Activated T-cell treated with anti-CD3 and anti-CD28 coated beads for 1 hour (primary cell): ENCODE measurements around the gene NPHP3.

Experiments used
- DNase-seq: peaks from one replicate; pipeline ENCODE4 v3.0.0-alpha.2; 2020; ENCODE audit warnings: low read depth

Gene NPHP3

GRCh38 chr3:132682201-132682600 is 40.0 kb downstream of the NPHP3 start:
- no peak for DNase-seq

GRCh38 chr3:132681421-132681820 is 40.8 kb downstream of the NPHP3 start:
- DNase-seq: no peak

- DNase-seq: no peak
Observed at GRCh38 chr3:132679911-132680310, 42.3 kb downstream of the NPHP3 start.

GRCh38 chr3:132675408-132675807 is 46.8 kb downstream of the NPHP3 start:
- DNase-seq: no peak

- DNase-seq: no peak
Observed at GRCh38 chr3:132669256-132669777, 52.9 kb downstream of the NPHP3 start.

- DNase-seq: no peak
Observed at GRCh38 chr3:132665230-132665745, 56.9 kb downstream of the NPHP3 start.

GRCh38 chr3:132662212-132662611 is 60.0 kb downstream of the NPHP3 start:
- DNase-seq: no peak

- no peak for DNase-seq
Observed at GRCh38 chr3:132661101-132661500, 61.1 kb downstream of the NPHP3 start.

- no peak for DNase-seq
Observed at GRCh38 chr3:132660811-132661070, 61.5 kb downstream of the NPHP3 start.

GRCh38 chr3:132660052-132660810 is 62.0 kb downstream of the NPHP3 start, which contains the start of gene UBA5:
TSS of gene UBA5 (plus strand) at chr3:132660329. CDS start at chr3:132660538, 209 bp downstream.
- peak; percentile 45 for DNase-seq

GRCh38 chr3:132659365-132660051 is 62.7 kb downstream of the NPHP3 start, which contains the start of gene ACAD11:
TSS of gene ACAD11 (minus strand) at chr3:132659809. CDS start at chr3:132659751, 58 bp downstream.
- DNase-seq: peak; percentile 13

GRCh38 chr3:132659000-132659364 is 63.2 kb downstream of the NPHP3 start:
- DNase-seq: no peak

GRCh38 chr3:132657869-132658747 is 64.1 kb downstream of the NPHP3 start:
- no peak for DNase-seq

GRCh38 chr3:132655471-132655870 is 66.7 kb downstream of the NPHP3 start:
- DNase-seq: no peak

GRCh38 chr3:132654721-132655120 is 67.5 kb downstream of the NPHP3 start:
- DNase-seq: no peak

GRCh38 chr3:132654190-132654589 is 68.0 kb downstream of the NPHP3 start:
- no peak for DNase-seq

GRCh38 chr3:132652640-132653270 is 69.5 kb downstream of the NPHP3 start:
- no peak for DNase-seq

- no peak for DNase-seq
Observed at GRCh38 chr3:132650153-132650552, 72.1 kb downstream of the NPHP3 start.

- no peak for DNase-seq
Observed at GRCh38 chr3:132645058-132645457, 77.2 kb downstream of the NPHP3 start.

GRCh38 chr3:132643366-132643765 is 78.8 kb downstream of the NPHP3 start:
- DNase-seq: no peak

- DNase-seq: no peak
Observed at GRCh38 chr3:132642539-132642847, 79.7 kb downstream of the NPHP3 start.
